IPS-NIHi11 (cell line): Measurements from ENCODE around the gene MOB3C.
A peak's percentile ranks its signal among the peaks of the same experiment; 100 is the strongest.

Experiments used
- DNase-seq: peaks from one replicate; pipeline ENCODE4 v3.0.0; 2012; ENCODE audit warnings: mixed read lengths, low spot score

The MOB3C gene

DNA sequence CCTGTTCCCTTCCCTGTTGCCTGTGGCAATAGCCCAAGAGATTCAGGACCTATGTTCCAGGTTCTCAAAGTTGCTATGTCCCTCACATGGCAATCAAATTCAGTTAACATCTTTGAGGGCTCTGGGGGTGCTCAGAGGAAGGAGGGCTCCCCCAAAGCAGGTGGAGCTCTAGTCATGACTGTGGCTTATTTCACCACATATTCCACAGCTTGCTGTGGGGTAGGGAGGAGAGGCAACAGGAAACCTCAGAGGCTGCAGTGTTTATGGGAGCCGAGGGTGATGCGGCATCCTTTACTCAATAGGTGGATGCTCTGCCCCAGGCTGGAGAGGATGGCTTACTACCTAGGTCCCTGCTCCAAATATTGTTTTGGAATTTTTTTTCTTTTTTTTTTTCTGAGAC is 11.4 kb downstream of the MOB3C start:
- no peak for DNase-seq

DNA sequence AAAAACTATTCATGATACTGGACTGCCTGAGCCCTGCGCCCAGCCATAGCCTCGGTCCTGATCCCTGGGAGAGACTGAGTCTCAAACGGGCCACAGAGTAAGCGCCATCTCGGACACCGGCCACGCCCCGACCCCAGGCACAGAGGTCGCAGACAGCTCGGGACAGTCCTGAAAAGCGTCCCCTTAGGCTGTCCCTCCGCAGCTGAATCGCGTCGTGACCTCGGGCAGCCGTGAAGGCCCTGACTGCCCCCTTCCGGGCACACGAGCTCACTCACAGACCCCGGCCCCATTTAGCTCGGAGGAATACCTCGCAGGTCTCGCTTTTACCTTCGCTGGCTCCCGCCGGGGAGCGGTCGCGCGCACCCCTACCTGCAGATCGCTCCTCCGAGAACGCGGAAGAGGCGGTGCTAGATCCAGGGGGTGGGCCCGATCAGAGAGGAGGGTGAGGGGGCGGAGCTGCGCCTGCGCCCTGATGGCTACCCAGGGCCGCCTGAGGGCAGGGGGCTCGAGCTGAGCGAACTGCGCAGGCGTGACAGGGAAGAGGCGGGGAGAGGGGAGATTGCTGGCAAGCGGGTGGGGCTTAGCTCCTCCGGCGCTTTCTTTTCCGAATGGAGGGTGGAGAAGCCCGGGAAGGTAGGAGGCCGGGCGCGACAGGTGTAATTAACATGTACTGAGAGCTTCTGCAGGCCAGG is 12.6 kb downstream of the MOB3C start, which contains the start of gene MKNK1:
Gene MKNK1, minus strand, starts transcription at position 411 of the 692 bp plus-strand sequence. CDS start 20,941 bp downstream, outside the sequence.
- peak; percentile 100 for DNase-seq

GRCh38 chr1:46603481-46603857 is 13.1 kb downstream of the MOB3C start:
- DNase-seq, result no peak

GRCh38 chr1:46601257-46602007 is 15.2 kb downstream of the MOB3C start:
- no peak for DNase-seq

GRCh38 chr1:46599059-46599970 is 17.3 kb downstream of the MOB3C start:
- no peak for DNase-seq

- no peak for DNase-seq
Observed at GRCh38 chr1:46596846-46597245, 19.8 kb downstream of the MOB3C start.

DNA sequence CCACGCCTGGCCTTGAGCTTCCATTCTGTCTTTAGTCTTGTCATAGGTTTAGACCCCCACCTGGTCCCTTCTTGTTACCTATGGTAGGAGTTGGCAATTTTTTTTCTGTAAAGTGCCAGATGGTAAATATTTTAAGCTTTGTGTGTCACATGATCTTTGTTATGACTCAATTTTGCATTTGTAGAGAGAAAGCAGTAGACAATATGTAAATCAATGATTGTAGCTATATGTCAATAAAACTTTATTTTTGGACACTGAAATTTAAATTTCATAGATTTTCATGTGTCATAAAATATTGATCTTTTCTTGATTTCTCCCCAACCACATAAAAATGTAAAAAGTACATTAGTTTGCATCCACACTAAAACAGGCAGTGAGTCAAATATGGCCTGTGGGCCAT is 20.6 kb downstream of the MOB3C start:
- no peak for DNase-seq

- no peak for DNase-seq
Observed at GRCh38 chr1:46595127-46595526, 21.5 kb downstream of the MOB3C start.

- DNase-seq, result no peak
Observed at GRCh38 chr1:46594063-46594462, 22.5 kb downstream of the MOB3C start.

DNA sequence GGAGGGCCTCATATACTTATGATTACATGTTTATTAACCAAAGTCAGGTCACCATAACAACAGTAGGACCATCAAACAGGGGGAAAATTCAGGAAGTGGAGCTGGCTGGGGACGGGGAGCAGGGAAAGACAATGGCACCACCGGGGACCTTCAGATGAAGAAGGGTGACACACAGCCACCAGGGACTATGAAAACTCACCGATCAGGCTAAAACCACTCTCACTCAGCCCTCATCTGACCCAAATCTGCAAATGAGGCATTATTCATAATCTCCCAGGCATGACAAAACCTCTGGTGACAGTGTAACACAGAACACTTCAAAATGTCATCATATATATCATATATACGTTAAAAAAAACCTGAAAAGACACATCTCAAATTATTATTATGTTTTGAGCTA is 23.8 kb downstream of the MOB3C start:
- no peak for DNase-seq

DNA sequence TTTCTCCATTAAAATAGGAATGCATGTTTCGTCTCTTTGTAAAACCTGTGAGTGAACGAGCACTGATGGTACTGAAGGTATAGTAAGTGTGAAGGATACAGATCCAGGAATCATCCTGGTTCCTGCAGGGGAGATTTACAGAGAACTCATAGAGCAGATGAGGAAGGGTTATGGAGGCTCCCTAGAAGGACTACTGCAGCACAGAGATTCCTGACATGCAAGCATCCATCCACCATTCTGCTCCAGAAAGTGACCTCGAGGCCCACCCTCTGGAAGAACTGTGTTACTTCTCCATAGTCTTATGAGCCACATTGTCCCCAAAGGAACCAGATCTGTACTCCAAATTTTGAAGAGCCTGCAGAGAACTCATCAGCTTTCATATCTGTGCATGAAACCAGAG is 27.1 kb downstream of the MOB3C start:
- no peak for DNase-seq

- no peak for DNase-seq
Observed at GRCh38 chr1:46587069-46587468, 29.5 kb downstream of the MOB3C start.

GRCh38 chr1:46585312-46585938 is 31.2 kb downstream of the MOB3C start:
- DNase-seq, result no peak

DNA sequence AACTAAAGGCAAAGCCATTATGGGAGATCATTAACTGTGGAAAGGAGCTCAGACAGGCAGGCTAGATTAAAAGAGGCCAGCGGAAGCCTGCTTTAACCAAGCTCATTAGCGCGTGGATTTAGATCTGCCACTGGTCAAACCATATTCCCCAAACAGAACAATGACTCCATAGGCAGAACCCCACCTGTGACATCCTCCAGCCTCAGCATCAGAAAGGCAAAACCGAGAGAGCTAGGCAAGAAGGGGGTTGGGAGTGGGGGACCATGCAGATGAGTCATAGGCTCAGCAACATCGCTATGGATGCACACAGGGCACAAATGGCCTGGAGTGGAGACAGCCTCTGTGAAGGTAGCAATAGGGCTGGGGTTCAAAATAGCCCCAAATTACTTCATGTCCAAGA is 33.1 kb downstream of the MOB3C start:
- no peak for DNase-seq

GRCh38 chr1:46582972-46583371 is 33.6 kb downstream of the MOB3C start:
- no peak for DNase-seq

DNA sequence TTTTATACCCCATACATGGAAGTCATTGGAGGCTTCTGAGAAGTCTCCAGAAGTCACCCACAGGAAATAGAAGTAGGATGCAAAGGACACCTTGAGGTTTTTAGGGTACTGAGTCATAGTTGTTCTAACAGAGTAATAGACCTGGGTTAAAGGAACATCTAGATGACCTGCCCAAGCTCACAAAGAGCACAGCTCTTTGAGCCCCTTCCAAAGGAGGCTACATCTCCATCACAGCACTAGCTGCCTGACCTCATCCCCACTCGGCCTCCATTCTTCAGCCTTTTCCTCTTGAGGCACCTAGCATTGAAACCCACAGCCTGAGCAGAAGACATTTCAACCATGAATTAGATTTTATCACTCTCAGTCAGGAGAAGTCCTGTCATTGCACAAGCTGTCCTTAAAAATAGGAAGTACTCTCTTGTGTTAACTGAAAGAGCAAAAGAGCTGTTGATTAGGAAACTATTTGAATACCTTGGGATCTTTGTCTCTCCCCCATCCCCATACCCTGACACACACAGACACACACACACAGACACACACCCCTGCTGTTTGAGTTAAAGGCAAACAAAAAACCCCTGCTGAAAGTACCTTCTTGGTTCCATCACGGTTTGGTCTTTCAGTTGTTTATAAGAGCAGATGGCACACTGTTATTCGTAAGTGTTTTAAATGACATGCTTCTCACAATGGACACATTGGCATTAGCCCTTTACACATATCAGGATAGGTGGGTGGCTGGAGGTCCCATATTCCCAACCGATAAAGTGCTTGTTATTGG is 34.7 kb downstream of the MOB3C start:
- no peak for DNase-seq

DNA sequence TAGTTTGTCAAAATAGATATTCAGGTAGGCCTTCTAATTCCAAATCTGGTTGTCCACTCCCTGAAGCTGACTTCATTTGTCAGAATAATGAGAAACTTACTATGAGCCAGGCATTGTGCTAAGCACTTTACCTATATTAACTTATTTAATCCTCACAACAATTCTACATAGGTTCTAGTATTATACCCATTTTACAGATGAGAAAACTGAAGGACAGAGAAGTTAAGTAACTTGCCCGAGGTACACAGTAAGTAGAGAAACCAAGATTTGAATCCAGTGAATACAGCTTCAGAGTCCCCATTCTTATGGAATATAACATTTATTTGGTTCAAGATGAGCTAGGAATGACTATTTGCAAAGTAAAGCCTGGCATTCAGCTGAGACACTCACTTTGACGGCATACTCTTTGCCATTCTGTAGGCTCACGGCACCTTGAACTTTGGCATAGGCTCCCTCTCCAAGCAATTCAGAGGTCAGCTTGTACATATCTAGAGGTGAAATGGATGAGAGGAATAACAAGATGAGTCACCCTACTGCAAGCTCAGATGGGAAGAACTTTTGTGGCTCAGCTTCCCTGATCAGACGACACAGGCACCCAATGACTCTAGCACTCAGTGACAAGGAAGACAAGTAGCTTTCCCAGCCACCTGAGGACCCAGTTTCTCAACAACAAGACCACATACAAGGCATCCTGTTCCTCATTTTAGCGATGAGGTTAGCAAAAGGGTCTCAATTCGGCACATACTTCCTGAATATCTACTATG is 36.3 kb downstream of the MOB3C start:
- no peak for DNase-seq

DNA sequence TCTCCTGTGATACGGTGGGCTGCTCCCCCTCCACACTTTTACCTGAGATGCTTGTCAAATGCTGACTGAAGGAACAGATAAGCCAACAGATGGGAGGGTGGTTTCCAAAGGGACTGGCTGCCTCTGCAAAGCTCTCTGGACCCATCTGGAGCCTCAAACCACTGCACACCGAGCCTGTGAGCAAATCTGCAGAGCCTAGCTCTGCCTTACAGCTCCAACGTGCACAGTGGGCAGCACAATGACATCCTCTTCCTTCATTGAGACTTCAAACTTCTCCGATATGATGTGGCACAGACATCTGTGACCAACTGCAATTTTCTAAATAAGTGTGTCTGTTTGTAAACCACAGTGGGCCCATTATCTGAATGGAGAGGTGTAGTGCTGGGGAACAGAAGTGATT is 38.9 kb downstream of the MOB3C start:
- no peak for DNase-seq

- DNase-seq, result no peak
Observed at GRCh38 chr1:46576596-46576995, 40.0 kb downstream of the MOB3C start.

DNA sequence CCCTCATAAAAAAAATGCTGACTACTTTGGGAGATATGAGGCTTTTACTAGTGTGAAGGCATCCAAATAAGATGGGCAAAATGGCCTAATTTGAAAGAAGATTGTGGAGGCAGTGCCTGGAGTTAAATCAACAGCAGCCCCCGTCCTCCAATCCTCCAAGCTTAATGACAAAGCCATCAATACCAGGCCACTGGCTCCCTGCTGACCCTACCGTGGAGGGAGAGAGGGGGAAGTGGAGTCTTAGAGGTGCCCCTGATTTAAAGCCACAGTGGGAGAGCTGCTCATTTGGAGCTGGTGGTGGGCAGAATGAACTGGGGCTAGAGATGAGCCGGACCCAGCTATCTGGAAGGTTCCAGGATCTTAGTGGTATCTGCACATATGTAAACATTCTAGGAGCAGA is 40.8 kb downstream of the MOB3C start:
- peak; percentile 29 for DNase-seq

DNA sequence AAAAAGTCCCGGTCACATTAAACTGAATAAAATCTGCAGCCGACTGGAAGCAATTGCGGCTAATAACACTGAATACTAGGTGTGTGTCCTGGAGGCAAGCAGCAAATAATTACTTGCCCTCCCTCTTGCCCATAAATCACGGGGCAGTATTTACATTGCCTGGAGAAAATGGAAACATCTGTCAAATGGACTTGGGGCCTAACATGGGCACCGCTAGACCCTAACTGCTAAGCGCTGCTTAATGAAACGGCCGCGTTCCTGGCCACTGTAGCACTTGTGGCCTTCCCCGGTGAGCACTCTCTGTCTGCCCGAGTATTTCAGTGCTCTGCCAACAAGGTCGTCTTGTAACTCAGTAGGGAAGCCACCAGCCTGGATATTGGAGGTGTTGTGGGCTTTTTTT is 41.3 kb downstream of the MOB3C start:
- no peak for DNase-seq
